ENCODE results near the gene COL23A1. TPM values are rescaled to one million over a fixed set of nuclear protein-coding genes. Genes with fewer than 3 reads are reported as not detected.

COL23A1 gene
- total and polyA plus RNA-seq, 2 experiments from 2014 or later = 4.8 to 8.2 TPM

DNA sequence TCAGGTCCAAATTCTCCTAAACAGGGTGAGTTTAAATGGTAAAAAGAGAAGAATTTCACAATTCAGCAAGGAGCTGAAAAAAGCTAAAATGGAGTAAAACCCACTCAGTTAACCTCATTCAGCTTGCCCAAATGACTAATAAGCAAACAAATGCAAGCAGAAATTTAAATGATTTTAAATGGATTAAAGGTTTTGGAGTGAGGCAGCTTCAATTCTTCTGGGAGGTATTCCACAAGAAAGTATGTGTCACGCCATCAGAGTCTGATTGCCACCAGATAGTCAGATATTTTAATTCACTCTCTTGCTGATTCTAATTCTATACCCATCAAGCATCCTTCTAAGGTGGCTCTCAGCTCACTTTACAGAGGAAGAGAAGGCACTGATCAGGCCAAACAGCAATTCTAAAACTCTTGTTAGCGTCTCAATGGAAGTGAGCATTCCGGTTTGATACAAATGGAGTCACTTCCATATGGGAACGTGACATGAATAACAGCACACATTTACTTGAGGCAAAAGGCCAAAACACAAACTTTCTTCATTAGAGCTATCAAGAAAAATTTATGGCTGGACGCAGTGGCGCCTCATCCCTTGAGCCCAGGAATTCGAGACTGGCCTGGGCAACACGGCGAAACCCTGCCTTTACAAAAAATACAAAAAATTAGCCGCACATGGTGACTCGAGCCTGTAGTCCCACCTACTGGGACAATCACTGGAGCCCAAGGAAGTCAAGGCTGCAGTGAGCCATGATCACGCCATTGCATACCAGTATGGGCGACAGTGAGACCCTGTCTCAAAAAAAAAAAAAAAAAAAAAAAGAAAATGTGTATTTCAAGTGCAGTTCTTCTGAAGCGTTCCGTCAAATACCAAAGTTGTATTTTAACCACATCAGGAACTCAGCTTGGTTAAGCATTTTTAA is 34.7 kb upstream of the COL23A1 start:
- Mint-ChIP-seq H3K4me3 (peak overlapping the region; percentile 95), H3K9me3 (peaks cover 4% of the 10 kb centered on the region; the same call in 2 of the 3 replicates), H3K27ac (peak overlapping the region; percentile 72), H3K27me3 (ENCODE audit: insufficient read depth, low read depth, poor library complexity) (peaks cover 8% of the 10 kb centered on the region), H3K36me3 (ENCODE audit: low read depth) (peaks cover 22% of the 10 kb centered on the region; the same call in 2 of the 3 replicates), H3K4me1 (peaks cover 41% of the 10 kb centered on the region)
- Histone ChIP-seq H3K9me2 (ENCODE audit: insufficient read depth) (no peaks in the 10 kb centered on the region), H3K27me3 (ENCODE audit: insufficient read depth) (peaks cover 2% of the 10 kb centered on the region; the same call in 1 of the 2 replicates), H3K79me2 (replicated peaks; ENCODE audit: insufficient read depth) (peaks cover 49% of the 10 kb centered on the region), H3K4me3 (peak overlapping the region; percentile 91), H2AFZ (no peak overlapping the region), H3K4me2 (peak overlapping the region; percentile 87), H3K27ac (ENCODE audit: low read depth) (peak overlapping the region; percentile 60; the same call in 1 of the 2 replicates), H3K36me3 (ENCODE audit: insufficient read depth) (peaks cover 14% of the 10 kb centered on the region; the same call in 1 of the 2 replicates), H3F3A (replicated peaks; ENCODE audit: low read depth) (no peaks in the 10 kb centered on the region), H3K4me1 (ENCODE audit: insufficient read depth) (peaks cover 32% of the 10 kb centered on the region), H4K20me1 (replicated peaks; ENCODE audit: insufficient read depth) (peaks cover 4% of the 10 kb centered on the region)
- ATAC-seq = no peak; the same call in 2 of the 3 replicates
- DNase-seq (ENCODE audit: low spot score) = peak; percentile 32
- no peak for TF ChIP-seq STAT1 (IDR thresholded peaks at IDR 0.05; ENCODE audit: unreplicated experiment)
- no peak for TF ChIP-seq CREB1 (CRISPR knock-in tag; IDR thresholded peaks at IDR 0.05; ENCODE audit: low read depth)
- TF ChIP-seq, protein P1, sequence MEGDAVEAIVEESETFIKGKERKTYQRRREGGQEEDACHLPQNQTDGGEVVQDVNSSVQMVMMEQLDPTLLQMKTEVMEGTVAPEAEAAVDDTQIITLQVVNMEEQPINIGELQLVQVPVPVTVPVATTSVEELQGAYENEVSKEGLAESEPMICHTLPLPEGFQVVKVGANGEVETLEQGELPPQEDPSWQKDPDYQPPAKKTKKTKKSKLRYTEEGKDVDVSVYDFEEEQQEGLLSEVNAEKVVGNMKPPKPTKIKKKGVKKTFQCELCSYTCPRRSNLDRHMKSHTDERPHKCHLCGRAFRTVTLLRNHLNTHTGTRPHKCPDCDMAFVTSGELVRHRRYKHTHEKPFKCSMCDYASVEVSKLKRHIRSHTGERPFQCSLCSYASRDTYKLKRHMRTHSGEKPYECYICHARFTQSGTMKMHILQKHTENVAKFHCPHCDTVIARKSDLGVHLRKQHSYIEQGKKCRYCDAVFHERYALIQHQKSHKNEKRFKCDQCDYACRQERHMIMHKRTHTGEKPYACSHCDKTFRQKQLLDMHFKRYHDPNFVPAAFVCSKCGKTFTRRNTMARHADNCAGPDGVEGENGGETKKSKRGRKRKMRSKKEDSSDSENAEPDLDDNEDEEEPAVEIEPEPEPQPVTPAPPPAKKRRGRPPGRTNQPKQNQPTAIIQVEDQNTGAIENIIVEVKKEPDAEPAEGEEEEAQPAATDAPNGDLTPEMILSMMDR (conservative IDR thresholded peaks at IDR 0.05; ENCODE audit: low read depth in 2 of 2) = no peak
- TF ChIP-seq NANOG (IDR thresholded peaks at IDR 0.05; ENCODE audit: borderline replicate concordance) = no peak
- TF ChIP-seq, protein P2, sequence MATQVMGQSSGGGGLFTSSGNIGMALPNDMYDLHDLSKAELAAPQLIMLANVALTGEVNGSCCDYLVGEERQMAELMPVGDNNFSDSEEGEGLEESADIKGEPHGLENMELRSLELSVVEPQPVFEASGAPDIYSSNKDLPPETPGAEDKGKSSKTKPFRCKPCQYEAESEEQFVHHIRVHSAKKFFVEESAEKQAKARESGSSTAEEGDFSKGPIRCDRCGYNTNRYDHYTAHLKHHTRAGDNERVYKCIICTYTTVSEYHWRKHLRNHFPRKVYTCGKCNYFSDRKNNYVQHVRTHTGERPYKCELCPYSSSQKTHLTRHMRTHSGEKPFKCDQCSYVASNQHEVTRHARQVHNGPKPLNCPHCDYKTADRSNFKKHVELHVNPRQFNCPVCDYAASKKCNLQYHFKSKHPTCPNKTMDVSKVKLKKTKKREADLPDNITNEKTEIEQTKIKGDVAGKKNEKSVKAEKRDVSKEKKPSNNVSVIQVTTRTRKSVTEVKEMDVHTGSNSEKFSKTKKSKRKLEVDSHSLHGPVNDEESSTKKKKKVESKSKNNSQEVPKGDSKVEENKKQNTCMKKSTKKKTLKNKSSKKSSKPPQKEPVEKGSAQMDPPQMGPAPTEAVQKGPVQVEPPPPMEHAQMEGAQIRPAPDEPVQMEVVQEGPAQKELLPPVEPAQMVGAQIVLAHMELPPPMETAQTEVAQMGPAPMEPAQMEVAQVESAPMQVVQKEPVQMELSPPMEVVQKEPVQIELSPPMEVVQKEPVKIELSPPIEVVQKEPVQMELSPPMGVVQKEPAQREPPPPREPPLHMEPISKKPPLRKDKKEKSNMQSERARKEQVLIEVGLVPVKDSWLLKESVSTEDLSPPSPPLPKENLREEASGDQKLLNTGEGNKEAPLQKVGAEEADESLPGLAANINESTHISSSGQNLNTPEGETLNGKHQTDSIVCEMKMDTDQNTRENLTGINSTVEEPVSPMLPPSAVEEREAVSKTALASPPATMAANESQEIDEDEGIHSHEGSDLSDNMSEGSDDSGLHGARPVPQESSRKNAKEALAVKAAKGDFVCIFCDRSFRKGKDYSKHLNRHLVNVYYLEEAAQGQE (IDR thresholded peaks at IDR 0.05; ENCODE audit: unreplicated experiment) = no peak
- TF ChIP-seq EZH2 (IDR thresholded peaks at IDR 0.05; ENCODE audit: low read depth, unreplicated experiment) = no peak
- TF ChIP-seq POLR2AphosphoS5 (IDR thresholded peaks at IDR 0.05; ENCODE audit: low read depth) = no peak
- no peak for TF ChIP-seq ZNF114 (CRISPR knock-in tag; IDR thresholded peaks at IDR 0.05)
- TF ChIP-seq, protein P3, sequence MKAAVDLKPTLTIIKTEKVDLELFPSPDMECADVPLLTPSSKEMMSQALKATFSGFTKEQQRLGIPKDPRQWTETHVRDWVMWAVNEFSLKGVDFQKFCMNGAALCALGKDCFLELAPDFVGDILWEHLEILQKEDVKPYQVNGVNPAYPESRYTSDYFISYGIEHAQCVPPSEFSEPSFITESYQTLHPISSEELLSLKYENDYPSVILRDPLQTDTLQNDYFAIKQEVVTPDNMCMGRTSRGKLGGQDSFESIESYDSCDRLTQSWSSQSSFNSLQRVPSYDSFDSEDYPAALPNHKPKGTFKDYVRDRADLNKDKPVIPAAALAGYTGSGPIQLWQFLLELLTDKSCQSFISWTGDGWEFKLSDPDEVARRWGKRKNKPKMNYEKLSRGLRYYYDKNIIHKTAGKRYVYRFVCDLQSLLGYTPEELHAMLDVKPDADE (IDR thresholded peaks at IDR 0.05) = no peak
- TF ChIP-seq JUNB (IDR thresholded peaks at IDR 0.05; ENCODE audit: unreplicated experiment) = no peak
- TF ChIP-seq, protein P4, sequence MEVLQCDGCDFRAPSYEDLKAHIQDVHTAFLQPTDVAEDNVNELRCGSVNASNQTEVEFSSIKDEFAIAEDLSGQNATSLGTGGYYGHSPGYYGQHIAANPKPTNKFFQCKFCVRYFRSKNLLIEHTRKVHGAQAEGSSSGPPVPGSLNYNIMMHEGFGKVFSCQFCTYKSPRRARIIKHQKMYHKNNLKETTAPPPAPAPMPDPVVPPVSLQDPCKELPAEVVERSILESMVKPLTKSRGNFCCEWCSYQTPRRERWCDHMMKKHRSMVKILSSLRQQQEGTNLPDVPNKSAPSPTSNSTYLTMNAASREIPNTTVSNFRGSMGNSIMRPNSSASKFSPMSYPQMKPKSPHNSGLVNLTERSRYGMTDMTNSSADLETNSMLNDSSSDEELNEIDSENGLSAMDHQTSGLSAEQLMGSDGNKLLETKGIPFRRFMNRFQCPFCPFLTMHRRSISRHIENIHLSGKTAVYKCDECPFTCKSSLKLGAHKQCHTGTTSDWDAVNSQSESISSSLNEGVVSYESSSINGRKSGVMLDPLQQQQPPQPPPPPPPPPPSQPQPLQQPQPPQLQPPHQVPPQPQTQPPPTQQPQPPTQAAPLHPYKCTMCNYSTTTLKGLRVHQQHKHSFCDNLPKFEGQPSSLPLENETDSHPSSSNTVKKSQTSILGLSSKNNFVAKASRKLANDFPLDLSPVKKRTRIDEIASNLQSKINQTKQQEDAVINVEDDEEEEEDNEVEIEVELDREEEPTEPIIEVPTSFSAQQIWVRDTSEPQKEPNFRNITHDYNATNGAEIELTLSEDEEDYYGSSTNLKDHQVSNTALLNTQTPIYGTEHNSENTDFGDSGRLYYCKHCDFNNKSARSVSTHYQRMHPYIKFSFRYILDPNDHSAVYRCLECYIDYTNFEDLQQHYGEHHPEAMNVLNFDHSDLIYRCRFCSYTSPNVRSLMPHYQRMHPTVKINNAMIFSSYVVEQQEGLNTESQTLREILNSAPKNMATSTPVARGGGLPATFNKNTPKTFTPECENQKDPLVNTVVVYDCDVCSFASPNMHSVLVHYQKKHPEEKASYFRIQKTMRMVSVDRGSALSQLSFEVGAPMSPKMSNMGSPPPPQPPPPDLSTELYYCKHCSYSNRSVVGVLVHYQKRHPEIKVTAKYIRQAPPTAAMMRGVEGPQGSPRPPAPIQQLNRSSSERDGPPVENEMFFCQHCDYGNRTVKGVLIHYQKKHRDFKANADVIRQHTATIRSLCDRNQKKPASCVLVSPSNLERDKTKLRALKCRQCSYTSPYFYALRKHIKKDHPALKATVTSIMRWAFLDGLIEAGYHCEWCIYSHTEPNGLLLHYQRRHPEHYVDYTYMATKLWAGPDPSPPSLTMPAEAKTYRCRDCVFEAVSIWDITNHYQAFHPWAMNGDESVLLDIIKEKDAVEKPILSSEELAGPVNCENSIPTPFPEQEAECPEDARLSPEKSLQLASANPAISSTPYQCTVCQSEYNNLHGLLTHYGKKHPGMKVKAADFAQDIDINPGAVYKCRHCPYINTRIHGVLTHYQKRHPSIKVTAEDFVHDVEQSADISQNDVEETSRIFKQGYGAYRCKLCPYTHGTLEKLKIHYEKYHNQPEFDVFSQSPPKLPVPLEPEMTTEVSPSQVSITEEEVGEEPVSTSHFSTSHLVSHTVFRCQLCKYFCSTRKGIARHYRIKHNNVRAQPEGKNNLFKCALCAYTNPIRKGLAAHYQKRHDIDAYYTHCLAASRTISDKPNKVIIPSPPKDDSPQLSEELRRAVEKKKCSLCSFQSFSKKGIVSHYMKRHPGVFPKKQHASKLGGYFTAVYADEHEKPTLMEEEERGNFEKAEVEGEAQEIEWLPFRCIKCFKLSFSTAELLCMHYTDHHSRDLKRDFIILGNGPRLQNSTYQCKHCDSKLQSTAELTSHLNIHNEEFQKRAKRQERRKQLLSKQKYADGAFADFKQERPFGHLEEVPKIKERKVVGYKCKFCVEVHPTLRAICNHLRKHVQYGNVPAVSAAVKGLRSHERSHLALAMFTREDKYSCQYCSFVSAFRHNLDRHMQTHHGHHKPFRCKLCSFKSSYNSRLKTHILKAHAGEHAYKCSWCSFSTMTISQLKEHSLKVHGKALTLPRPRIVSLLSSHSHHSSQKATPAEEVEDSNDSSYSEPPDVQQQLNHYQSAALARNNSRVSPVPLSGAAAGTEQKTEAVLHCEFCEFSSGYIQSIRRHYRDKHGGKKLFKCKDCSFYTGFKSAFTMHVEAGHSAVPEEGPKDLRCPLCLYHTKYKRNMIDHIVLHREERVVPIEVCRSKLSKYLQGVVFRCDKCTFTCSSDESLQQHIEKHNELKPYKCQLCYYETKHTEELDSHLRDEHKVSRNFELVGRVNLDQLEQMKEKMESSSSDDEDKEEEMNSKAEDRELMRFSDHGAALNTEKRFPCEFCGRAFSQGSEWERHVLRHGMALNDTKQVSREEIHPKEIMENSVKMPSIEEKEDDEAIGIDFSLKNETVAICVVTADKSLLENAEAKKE (CRISPR knock-in tag; IDR thresholded peaks at IDR 0.05) = no peak
- TF ChIP-seq EZH2phosphoT487 (IDR thresholded peaks at IDR 0.05; ENCODE audit: unreplicated experiment) = no peak
- TF ChIP-seq ZNF331 (CRISPR knock-in tag; IDR thresholded peaks at IDR 0.05; ENCODE audit: low read depth) = no peak

Measured in GM23338 (cell line).